HG03095 (cell line): ENCODE results near the gene PRR30.

Experiments
- ATAC-seq: cut with Tn5 transposase; IDR thresholded peaks from one replicate; pipeline ENCODE4 v1.9.1; 2021; ENCODE audit warnings: moderate library complexity; ENCODE audit not compliant: unreplicated experiment

The PRR30 gene

DNA sequence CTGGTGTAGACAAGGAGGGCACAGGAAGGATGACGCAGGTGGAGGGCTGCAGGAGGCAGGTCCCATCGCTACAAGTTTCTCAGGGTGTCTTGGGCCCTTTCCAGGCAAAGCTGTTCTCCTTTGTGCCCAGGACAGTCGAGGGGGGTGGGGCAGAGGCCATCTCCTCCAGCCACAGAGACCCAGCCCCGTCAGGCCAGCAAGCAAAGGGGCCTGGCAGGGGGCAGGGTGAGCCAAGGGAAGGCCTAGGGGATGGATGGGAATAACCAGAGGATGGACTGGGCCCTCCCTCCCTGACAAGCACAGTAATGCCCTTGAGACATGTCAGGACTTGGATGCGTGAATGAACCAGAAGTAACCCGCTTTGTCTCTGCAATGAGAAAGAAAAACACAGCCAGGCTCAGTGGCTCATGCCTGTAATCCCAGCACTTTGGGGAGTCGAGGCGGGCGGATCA lies 15.9 kb upstream of the PRR30 start:
- no peak for ATAC-seq

DNA sequence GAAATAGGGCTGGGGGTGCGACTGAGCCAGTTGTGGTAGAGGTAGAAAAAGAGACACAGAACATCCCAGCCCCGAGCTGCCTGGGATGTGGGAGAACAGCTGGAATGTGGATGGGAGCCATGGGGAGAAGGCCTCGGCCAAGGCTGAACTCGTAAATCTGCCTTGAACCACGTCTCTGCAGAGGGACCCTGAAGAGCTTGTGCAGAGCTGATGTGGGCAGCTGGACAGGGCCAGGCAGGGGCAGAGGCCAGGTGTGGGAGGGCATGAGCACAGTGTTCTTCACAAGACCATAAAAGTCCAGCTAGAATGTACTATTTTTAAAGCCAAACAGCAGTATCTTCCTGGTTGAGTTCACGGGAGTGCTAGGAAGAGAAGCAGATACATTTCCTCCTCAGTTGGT lies 15.3 kb upstream of the PRR30 start:
- no peak for ATAC-seq

DNA sequence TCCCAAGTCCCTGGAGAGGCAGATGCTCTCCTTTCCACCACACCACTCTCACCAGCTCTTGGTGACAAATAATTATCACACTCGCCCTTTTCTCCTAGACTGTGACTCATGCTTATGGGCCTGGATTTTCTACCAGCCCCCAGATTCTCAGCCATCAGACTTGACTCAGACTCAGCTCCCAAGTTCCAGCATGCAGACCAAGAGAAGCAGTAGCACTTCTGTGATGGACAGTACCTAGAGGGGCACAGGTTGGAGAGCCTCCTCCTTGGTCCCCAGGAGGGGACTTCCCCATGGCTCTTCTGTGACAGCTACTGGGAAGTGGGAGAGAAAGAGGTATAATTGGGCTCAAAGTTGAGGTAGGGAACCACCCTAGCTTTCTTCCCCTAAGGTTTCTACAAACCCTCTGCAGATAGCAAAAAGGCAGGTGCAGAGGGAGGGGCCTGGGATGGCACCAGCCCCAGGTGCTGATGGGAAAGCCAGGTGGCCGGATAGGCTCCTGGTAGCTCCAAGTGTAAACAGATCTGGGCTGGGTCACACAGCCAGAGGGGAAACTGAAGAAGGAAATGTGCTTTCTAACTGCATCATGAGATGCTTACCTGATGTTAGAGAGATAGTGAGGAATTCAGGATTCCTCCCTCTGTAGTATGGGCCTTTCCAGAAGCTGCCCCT lies 13.7 kb upstream of the PRR30 start:
- no peak for ATAC-seq

DNA sequence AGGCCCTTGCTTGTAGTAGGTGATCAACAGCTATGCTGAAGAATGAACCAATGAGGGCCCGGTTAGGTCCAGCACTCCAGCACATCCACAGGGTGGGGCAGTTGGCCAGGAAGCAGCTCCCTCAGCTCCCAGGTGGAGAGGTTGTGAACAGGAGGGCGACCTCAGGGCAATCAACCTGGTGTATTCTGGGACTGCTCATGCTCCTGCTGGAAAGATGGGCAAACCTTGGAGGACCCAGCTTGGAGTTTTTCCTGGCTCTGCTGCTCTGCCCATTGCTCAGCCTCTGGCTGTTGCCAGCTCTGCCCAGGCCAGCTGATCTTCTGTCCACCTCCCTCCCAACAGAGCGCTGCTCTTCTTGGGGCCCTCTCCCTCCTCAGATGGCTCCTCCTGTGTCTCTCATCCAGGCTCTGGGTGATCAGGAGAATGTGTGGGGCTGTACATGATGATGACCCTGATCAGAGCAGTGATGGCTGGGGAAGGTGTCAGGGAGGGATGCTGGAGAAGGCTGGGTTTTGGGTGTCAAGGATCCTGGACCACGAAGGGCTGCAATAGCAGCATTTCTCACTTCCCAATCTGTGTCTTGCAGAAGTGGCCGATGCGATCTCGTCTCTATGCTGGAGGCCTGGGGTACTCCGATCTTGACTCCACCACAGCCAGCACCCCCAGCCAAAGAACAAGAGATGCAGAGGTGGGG lies 13.0 kb upstream of the PRR30 start:
- no peak for ATAC-seq

DNA sequence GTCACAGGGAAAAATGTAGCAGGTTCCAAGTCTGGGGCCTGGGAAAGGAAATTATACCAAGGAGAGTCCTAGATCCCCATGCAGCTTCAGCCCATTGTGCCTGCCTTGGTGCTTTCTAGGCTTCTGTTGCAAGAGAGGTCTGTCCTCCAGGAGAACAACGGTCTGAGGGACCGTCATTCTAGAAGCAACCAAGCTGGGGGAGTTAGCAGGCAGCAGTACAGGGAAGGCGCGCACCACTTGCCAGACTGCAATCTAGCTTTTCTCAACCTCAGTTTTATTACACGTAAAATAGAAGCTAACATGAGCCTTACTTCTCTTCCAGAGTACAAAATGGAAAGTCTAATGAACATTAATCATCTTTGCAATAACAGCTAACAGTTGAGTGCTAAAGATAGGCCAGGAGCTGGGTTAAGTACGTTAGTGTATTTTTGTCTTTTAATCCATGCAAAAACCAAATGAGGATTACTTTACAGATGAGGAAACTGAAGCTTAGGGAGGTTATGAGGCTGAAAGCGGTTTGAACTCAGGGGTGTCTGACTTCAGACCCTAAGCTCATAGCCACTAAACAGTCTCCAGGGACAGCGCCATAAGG lies 11.5 kb upstream of the PRR30 start:
- no peak for ATAC-seq

DNA sequence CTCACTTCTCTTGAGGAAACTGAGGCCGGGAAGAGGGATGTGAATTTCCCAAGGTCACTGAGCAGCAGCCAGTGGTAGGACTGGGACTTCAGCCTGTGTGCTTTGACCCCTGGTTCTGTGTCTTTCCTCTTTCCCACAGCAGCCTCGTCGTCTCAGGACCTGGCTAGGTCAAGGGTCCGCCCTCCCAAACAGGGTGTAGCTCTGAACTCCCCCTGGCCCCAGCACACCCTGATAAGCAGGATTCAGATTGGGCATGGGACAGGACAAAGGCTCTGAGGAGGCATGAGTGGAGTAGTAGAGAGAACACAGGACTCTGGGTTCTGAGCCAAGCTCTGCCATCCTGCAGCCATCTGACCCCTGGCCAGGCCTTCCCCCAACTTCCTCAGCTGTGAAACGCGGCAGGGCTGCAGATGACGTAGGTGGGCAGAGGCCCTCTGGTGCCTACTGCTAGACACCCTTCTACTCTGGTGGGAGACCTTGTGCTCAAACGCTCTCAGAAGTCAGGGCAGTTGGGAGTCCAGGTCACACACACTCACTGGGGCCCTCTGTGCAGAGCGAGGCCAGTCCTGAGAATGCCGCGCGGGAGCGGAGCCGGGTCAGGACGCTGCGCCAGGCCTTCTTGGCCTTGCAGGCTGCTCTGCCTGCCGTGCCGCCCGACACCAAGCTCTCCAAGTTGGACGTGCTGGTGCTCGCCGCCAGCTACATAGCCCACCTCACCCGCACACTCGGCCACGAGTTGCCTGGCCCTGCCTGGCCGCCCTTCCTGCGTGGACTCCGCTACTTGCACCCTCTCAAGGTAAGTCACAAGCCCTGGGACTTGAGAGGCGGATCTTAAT lies 10.6 kb upstream of the PRR30 start:
- no peak for ATAC-seq

DNA sequence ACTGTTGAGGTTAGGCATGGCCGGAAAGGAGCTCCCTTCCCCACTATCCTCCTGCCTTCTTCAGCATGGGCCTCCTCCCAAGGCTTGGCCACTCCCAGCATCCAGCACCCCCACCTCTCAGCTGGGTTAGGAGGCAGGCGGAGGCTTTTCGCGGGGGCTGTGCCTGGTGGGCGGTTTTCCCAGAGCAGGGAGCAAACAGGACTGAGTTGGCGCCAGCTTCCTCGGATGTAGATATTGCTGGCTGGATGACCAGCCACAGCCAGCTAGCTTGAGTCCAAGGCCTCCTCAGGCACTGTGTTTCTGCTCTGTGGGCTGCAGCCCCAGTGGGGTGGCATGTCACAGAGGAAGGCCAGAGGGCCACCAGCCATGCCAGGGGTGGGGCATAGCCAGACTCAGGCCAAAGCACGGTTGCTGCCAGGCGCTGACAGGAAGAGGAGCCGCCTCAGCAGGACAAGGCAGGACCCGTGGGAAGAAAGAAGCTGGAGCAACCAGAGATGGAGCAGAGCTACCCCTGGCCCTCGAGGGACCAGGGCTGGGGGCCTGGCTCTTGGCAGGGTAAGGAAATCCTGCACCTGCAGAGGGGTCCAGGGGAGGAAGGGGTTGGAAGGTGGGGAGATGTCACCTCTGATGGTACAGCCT lies 9.7 kb upstream of the PRR30 start, which contains the start of gene TCF23:
Gene TCF23, plus strand, starts transcription at position 204 of the 639 bp plus-strand sequence. Its CDS starts 130 bp downstream, at position 334.
- ATAC-seq, result no peak

DNA sequence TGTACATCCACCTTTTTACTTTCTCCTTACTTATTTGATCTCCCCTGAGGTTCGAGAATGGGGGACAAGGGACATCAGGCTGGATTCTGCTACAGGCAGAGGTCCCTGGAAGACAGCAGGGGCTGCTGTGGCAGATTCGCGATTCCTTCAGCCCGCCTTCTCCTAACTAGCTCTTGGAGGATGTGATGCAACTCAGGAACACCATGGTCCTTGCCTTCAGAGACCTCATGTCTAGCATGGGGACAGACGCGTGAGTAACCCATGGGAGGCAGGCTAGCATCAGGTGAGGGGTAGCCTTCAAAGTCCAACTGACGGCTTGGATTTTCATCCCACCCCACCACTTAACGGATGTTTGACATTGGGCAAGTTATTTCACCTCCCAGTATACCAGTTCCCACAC lies 8.7 kb upstream of the PRR30 start:
- ATAC-seq, result no peak

DNA sequence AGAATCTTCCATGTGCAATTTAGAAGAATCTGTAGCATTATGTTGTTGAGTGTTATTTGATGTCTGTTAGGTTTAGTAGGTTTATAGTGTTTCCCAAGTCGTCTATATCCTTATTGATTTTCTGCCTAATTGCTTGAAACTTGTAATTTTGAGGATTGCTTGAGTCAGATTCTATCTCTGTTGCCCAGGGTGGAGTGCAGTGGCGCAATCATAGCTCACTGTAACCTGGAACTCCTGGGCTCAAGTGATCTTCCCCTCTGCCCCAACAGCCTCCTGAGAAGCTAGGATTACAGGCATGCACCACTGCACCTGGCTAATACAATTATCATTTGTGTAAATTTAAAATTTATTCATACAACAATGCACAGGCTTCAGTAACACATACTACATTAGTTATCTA lies 6.5 kb upstream of the PRR30 start:
- ATAC-seq, result no peak

DNA sequence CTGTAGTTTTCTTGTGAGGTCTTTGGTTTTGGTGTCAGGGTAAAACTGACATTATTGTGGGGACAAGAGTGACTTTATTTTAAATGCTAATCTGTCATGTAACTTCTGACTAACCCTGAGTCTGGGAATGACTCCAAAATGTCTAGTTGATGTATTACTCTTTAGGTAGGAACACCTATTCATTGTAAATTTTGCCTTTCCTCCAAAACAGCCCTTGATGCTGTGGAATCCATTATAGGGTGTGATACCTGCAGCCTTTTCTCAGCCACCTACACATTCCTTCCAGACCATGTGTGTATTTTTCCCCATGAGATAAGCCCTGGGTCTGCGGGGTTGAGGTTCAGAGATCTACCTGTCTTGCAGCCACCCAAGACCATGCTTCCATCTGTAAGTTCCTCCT lies 4.1 kb upstream of the PRR30 start:
- no peak for ATAC-seq

DNA sequence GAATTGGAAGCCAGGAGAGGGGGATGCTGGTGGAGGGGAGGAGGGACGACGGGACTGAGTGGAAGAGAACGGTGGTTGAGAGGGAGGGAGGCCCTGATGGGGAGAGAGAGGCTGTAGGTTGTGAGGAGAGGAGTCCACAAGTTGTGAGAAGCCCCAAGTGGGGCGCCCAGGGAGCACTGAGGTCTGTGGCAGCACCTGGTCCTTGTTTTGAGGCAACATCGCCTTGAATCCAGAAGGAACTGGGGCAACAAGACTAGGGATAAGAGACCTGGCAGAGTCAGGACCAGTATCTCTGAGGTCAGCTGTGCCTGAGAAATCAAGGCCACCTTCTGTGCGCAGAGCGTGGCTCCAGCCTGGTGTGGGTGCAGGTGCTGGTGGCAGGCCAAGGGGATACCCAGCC lies 1.1 kb downstream of the PRR30 start:
- no peak for ATAC-seq

DNA sequence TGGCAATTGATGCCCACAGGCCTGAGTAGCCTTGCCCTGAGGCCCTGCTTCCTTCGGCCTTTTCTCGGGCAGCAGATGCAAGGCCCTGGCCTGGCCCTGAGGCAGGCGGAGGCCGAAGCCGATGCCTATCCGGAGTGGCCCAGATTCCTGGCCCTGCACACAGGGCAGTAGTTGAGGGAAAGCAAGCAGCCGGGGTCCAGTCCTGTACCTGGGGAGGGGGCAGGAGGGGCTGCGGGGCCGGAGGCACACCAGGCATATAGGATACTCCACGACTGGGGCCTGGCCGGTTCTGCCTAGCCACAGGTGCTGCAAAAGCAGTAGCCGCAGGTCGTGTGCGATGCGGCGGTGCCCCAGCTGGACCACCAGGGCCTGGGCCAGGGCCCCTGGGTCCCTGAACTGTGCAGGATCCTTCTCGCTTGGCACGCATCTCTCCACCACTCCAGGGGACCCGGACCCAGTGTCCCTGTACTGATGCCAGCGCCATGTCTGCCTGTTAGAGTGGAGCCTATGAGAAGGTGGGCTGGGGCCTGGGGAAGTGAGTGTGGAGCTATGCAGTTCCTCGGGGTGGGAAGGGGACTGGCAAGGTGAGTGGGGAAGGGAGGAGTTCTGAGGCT lies 1.8 kb downstream of the PRR30 start:
- ATAC-seq, result no peak

DNA sequence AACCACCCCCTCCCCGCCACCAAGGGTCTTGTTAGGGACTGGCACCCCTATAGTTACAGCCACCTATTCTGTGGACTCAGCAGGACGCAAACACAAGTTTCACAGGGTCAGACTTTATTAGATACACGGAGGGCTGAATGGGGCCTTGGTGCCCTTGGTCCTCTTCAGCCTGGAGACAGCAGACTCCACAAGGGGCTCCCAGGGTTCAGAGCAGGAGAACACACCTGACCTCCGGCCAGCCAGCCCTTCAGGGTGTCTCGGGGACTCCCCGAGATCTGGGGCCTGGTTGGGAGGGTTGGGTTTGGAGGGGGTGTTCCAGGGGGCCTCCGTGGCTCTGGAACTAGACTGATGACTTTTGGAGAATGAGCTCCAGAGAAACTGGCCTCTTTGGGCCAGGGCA lies 2.5 kb downstream of the PRR30 start:
- ATAC-seq, result no peak

DNA sequence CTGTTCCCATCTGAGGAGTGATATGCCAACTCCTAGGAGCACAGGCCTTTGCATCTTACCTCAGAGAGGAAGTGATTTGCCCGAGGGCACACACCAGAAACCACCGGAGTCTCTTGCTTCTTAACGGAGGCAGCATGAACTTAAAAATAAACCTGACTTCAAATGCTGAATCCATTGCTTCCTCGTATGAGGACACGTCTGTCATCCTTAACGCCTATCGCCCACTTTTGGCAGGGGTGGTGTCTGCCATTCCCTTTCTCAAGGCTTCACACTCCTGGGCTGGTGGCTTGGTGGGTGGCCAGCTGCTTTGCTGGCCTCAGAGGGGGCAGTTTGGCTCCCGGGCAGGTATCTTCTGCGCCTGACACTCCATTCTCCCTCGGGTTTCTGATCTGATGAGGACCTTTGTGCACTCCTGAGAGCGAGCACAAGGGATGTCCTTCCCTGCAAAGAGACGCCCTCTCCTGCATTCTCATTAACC lies 3.7 kb downstream of the PRR30 start:
- ATAC-seq, result no peak

DNA sequence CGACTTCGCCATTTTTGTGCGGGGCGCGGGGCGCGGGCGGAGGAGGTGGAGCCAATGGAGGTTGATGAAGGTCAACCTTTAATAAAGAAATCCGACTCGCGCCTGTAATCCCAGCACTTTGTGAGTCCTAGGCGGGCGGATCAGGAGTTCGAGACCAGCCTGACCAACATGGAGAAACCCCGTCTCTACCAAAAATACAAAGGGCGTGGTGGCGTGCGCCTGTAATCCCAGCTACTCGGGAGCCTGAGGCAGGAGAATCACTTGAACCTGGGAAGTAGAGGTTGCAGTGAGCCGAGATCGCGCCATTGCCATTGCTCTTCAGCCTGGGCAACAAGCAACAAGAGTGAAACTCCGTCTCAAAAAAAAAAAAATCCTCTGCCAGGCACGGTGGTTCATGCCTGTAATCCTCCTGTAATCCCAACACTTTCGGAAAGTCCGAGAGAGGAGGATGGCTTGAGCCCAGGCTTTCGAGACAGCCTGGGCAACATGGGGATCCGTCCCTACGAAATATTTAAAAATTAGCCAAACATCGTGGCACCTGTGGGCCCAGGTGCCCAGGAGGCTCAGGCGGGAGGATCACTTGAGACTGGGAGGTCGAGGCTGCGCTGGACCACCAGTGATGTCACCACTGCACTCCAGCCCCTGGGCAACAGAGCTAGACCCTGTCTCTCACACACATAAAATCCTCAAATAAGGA lies 4.3 kb downstream of the PRR30 start:
- no peak for ATAC-seq

DNA sequence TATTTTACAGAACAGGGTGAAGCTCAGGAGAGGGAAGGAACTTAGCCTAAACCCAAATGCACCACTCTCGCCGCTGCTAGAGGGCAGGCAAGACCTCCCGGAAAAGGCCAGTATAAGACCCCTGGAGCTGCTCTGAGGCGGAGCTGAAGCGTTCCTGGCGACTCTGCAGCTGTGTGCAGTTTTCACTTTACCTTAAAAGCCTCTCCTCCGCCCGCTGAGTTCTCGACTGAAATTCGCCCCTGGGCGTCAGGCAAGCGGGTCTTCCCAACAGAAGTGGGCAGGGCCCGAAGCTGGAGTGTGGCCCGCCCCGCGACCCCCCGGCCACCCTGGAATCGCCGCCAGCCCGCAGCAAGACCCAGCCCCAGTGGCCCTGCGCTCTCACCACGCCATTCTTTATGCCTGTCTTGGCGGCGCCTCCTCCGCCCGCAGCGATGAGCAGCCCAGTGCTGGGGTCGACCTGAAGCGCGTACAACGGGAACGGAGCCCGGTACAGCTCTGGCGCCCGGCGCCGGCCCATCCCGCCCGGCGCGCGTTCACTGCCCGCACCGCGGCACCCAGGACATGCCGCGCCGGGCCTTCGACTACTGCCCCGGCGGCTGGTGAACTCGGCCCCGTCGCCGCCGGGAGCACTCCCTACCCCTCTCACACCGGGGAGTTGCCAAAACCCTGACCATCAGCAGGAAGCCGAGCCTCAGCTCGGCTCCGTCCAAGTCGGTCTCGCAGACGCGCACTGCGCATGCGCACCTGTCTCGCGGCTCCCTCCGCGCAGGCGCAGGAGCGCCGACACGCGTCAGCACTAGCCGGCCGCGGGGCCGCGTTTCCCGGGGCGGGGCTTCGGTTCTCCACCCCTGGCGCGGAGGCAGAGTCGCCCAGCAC lies 5.1 kb downstream of the PRR30 start, which contains the start of gene PREB:
Gene PREB, minus strand, starts transcription at position 732 of the 876 bp plus-strand sequence. Its CDS starts 215 bp downstream, at position 517.
- peak; percentile 69 for ATAC-seq

DNA sequence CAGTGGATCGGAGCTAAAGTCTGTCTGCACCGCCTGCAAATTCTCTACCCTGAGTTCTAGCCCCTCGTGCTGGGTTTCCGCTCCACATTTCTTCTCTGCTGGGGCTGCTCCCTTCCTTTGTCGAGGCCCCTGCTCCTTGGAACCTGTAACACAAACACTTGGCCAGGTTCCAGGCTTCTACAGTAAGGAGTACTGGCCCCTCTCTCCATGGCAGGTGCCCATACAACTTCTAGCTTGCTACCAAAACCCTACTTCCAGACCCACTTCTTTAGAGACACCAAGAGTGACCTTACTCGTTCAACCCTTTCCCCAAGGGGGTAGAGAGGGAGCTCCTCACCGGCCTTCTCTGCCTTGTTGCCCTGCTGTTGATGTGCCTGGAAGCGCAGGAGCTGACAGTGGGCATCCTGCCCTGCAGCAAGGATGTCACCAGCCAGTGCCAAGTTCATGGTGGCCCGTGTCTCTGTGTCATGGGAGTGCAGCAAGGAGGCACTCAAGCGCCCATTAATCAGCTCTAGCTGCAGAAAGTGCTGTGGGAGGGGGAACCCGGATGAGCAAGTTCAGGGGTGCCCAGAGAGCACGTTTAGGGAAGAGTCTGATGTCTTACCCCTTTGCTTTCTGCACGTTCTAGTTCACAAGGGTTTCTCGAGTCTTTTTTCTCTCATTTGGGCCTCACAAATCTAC lies 5.9 kb downstream of the PRR30 start:
- no peak for ATAC-seq

DNA sequence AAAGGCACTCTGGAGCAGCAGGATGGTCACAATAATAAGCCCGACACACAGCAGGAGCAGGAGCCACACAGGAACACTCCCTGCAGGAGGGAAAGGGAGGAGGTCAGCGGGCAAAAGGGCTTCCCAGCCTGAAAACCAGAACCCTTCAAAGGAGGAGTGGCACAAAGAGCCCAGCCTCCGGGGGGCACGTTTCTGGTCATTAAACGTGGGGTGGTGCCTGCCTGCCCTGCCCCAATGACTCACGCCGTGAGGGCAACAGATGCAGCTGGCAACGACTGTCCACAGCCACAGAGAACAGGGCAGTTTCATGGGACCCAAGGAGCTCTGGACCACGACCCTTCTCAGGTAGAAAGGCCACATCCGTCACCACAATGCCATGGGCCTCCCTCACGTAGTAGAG lies 7.8 kb downstream of the PRR30 start:
- no peak for ATAC-seq
